Caki2 (cell line): ENCODE data around the gene HCN4. TPM values are rescaled to one million over a fixed set of nuclear protein-coding genes. Genes with fewer than 3 reads are reported as not detected.
"Not testable (repeated sequence)": the region's sequence is repeated elsewhere in the genome, so short reads cannot be mapped to it uniquely, and the experiment has no call there.

ENCODE experiments used
- DNase-seq: peaks from one replicate; pipeline ENCODE4 v3.0.0-alpha.2; 2015; ENCODE audit warnings: low read depth
- in situ Hi-C: cut with HindIII; loops from 2 replicates; pipeline ENCODE4 v1.10.0; 2016; ENCODE audit warnings: low sequenced_read_pairs, low pct_unique_long_range_greater_than_20kb, mixed read lengths
- total RNA-seq: library from RNA; depleted of rRNA; stranded (reverse); fragments of >200 nt; shearing (Covaris generic); gene quantifications from 2 replicates; pipeline ENCODE4 v1.2.3, GENCODE V29; 2014; ENCODE audit warnings: low replicate concordance

The HCN4 gene
- total RNA-seq, 1 experiment from 2014 or later = not detected

GRCh38 chr15:73319460-73320245 lies 49.1 kb downstream of the HCN4 start:
- in situ Hi-C loops = no loop called here
- DNase-seq = no peak

DNA sequence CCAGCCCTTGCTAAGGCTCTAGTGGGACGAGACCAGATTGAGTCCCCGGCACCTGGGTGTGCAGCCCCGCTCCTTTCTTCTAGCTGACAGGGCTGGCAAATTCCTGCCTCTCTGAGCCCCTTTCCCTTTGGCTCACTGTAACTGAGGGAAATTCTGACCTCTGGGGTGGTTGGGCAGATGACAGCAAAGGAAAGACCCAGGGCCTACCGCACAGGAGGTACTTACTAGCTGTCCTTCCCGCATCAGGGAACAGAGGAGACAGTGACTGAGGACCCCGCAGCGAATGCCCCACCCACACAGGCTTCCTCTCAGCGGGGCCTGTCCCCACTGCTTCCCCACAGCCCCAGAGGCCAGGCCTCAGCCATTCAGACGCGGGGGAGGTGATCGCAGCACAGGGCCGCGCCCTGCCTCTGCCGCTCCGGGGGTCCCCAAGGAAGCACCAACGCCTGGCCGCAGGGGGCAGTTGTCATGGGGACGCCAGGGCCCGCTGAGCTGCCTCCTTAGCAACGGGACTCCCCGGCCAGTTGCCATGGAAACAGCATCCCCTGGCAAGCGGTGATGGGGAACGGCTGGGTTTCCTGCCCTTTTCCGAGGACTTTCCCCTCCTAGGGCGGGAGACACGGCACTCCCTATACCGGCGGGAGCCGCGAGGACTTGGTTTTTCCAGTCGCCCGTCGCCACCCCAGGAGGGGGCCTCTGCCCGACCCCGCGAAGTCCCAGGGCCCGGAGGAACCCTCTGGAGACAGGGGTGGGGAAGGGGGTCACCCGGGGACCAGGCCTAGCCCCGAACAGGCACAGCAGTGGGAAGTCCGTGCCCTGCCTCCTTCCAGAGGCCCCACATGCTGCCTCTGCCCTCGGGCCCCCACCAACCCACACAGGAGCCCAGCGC lies 50.1 kb downstream of the HCN4 start:
- in situ Hi-C loops = no loop called here
- DNase-seq = no peak

DNA sequence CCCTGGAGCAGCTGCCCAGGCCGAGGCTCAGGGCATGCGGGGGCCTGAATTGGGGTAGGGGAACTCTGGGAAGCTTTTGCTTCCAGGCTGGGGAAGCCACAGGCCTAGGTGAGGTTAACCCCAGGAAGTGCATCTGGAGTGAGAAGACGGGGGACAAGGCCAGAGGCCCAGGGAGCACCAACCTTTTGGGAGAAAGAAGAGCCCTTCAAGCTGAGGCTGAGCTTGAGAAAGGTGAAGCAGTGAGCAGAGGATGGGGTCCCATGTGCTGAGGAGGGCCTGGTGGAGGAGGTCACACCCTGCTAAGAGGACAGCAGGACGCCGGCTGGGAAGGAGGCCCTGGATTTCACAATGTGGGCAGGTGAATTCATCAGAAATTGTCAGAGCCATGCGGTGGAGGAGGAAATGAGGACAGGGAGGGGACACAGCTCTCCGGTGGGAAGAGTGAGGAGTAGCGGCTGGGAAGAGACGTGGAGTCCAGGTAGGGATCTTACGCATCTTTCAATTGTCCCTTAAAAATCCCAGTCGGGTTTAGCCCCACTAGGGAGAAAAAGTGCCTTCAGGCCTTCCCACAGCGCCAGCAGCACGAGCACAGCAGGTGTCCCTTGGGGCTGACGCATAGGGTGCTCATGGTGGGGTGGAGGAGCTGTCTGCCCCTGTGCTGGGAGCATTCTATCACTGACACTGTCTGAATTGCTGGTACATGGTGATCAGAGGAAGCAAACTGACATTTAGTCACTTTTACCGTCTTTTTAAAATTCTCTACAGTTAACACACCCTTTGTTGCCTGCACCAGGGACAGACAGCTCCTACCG lies 50.9 kb downstream of the HCN4 start:
- DNase-seq = no peak
- in situ Hi-C loops = no loop called here

DNA sequence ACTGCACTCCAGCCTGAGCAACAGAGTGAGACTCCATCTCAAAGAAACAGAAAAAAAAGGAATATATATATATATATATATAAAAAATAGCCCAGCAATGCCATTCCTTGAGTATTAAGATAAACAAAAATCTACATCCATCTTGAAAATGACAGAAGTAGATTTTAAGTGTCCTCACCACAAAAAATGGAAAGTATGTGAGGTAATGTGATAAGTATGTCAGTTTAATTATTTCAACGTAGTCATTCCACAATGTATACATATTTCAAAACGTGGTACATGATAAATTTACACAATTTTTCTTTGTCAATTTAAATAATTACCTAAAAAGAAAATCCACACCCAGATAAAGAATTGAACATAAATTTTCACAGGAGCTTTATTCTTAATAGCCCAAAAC lies 54.9 kb downstream of the HCN4 start:
- in situ Hi-C loops = no loop called here
- no peak for DNase-seq

- no peak for DNase-seq
- in situ Hi-C loops = no loop called here
Measured at GRCh38 chr15:73308305-73308704, 60.5 kb downstream of the HCN4 start.

GRCh38 chr15:73305331-73306211 lies 63.2 kb downstream of the HCN4 start:
- in situ Hi-C loops = no loop called here
- peak; percentile 52 for DNase-seq

GRCh38 chr15:73303636-73304035 lies 65.1 kb downstream of the HCN4 start:
- no peak for DNase-seq
- in situ Hi-C loops = no loop called here

GRCh38 chr15:73300286-73300685 lies 68.5 kb downstream of the HCN4 start:
- DNase-seq, in situ Hi-C loops: not testable (repeated sequence)

GRCh38 chr15:73298522-73299245 lies 70.1 kb downstream of the HCN4 start:
- DNase-seq = no peak
- in situ Hi-C loops = no loop called here

- in situ Hi-C loops = no loop called here
- DNase-seq = no peak
Measured at GRCh38 chr15:73296609-73297353, 72.0 kb downstream of the HCN4 start.

DNA sequence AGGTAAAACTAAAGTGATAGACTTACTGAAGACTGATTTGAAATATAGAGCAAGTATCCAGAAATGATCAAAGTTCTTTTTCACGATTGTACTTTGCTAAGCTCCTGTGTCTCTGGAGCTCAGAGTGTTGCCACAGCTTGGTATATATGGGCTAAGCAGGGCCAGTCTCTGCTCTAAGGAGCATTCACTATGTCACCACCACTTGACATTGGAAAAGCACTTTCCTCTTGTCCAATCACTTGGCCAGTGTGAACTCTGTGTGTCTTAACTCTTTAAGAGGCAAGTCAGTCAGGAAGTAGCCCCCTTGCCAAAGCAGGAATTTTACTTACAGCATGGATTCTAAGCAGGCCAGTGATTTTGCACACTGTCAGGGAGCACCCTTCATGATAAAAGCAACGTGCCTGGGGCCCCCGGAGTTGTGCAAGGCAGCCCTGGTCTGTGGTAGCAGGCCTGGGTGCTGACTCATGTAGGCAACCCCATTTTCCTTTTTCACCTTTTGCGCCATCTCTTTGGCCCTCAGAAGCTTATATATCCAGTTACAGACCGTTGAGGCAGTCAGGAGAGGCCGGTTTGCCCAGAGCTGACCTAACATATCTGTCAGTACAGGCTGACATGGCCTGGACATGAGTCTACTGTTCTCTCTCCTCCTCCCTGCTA lies 73.0 kb downstream of the HCN4 start:
- in situ Hi-C loops = no loop called here
- DNase-seq = no peak

GRCh38 chr15:73293773-73294172 lies 75.0 kb downstream of the HCN4 start:
- no peak for DNase-seq
- in situ Hi-C loops = no loop called here

DNA sequence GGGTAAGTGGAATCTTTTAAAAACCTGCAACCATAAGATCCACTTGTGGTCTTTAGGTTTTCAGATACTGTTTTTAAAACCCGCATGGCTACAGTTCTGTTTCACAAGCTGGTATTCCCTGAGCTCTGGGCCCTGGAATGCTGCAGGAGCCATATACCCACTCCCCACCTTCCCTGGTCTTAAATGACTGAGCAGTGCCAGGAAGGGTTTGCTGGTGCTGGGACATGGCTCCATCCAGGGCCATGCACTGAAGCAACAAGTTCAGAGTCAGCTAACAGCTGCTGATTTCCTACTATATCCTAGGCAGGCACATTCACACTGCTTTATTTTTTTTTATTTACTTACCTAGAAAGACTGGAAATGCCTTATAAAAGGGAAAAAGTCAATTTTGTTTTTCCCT lies 77.3 kb downstream of the HCN4 start:
- DNase-seq = no peak
- in situ Hi-C loops = no loop called here

GRCh38 chr15:73287019-73287418 lies 81.7 kb downstream of the HCN4 start:
- in situ Hi-C loops = no loop called here
- no peak for DNase-seq

GRCh38 chr15:73286311-73286710 lies 82.4 kb downstream of the HCN4 start:
- in situ Hi-C loops = no loop called here
- no peak for DNase-seq

GRCh38 chr15:73284090-73284716 lies 84.6 kb downstream of the HCN4 start:
- in situ Hi-C loops = no loop called here
- no peak for DNase-seq
